Measurements from ENCODE around the gene SYT1.

Gene SYT1

DNA sequence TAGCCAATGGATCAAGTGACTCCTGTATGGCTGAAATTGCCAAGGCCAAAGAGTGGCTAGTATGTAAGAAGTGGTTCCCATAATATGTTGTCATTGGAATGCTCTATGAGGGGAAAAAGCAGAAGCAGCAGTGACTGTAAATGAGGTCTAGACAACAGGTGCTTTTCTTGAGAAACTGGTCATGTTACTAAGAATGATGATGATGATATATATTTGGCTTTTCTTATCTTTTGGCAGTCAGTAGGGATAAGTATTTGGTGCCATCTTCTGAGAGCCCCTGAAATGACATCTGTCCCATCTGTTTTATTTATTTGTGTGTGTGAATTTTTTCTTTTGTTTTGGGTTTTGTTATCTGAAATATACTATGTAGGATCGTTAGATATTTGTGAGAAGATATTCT, 141.7 kb downstream of the SYT1 start:
- no peak overlapping the region for H3K9ac ChIP-seq
- H2AFZ ChIP-seq = no peak overlapping the region
- H3K36me3 ChIP-seq (ENCODE audit: control insufficient read depth, insufficient read depth, low read length) = no peaks in the 10 kb centered on the region
- no peak overlapping the region for H3K4me3 ChIP-seq (ENCODE audit: low read depth, low read length)
- TF ChIP-seq, protein P1, sequence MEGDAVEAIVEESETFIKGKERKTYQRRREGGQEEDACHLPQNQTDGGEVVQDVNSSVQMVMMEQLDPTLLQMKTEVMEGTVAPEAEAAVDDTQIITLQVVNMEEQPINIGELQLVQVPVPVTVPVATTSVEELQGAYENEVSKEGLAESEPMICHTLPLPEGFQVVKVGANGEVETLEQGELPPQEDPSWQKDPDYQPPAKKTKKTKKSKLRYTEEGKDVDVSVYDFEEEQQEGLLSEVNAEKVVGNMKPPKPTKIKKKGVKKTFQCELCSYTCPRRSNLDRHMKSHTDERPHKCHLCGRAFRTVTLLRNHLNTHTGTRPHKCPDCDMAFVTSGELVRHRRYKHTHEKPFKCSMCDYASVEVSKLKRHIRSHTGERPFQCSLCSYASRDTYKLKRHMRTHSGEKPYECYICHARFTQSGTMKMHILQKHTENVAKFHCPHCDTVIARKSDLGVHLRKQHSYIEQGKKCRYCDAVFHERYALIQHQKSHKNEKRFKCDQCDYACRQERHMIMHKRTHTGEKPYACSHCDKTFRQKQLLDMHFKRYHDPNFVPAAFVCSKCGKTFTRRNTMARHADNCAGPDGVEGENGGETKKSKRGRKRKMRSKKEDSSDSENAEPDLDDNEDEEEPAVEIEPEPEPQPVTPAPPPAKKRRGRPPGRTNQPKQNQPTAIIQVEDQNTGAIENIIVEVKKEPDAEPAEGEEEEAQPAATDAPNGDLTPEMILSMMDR (IDR thresholded peaks at IDR 0.05) = no peak
- no peak overlapping the region for H3K4me2 ChIP-seq (ENCODE audit: low read length)
- H3K9me3 ChIP-seq (ENCODE audit: control insufficient read depth, low read length) = no peaks in the 10 kb centered on the region
- no peaks in the 10 kb centered on the region for H3K79me2 ChIP-seq
- H3K27ac ChIP-seq = no peak overlapping the region
- H3K27me3 ChIP-seq (ENCODE audit: control insufficient read depth, insufficient read depth, low read length) = no peaks in the 10 kb centered on the region
- no peaks in the 10 kb centered on the region for H3K4me1 ChIP-seq

DNA sequence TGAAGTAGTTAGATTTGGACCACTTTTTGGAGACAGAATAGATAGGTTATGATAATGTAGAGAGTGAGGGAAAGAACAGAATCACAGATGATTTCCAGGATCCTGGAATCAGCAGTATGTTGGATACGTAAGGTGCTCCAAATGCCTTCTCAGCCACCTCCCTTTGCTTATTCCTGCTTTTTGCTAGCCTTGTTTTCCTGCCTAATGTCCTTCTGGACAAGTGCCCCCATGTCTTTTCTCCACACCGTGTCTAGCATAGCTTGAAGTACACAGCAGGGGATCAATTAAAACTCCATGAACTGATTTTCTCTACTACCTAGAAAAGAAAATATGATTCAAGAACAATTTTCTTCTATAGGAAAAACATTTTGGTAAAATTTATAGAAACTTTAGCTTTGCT, 144.0 kb downstream of the SYT1 start:
- Histone ChIP-seq H3K9me3 (ENCODE audit: control insufficient read depth, low read length) (no peaks in the 10 kb centered on the region), H3K4me1 (no peaks in the 10 kb centered on the region), H3K79me2 (no peaks in the 10 kb centered on the region), H3K36me3 (ENCODE audit: control insufficient read depth, insufficient read depth, low read length) (no peaks in the 10 kb centered on the region), H3K4me3 (ENCODE audit: low read depth, low read length) (no peak overlapping the region), H3K27ac (no peak overlapping the region), H2AFZ (no peak overlapping the region), H3K27me3 (ENCODE audit: control insufficient read depth, insufficient read depth, low read length) (no peaks in the 10 kb centered on the region), H3K9ac (no peak overlapping the region), H3K4me2 (ENCODE audit: low read length) (no peak overlapping the region)
- TF ChIP-seq, protein P1 (IDR thresholded peaks at IDR 0.05) = no peak

- TF ChIP-seq, protein P1 (IDR thresholded peaks at IDR 0.05) = no peak
- Histone ChIP-seq H3K79me2 (no peaks in the 10 kb centered on the region), H2AFZ (no peak overlapping the region), H3K36me3 (ENCODE audit: control insufficient read depth, insufficient read depth, low read length) (no peaks in the 10 kb centered on the region), H3K9me3 (ENCODE audit: control insufficient read depth, low read length) (no peaks in the 10 kb centered on the region), H3K9ac (no peak overlapping the region), H3K4me3 (ENCODE audit: low read depth, low read length) (no peak overlapping the region), H3K4me2 (ENCODE audit: low read length) (no peak overlapping the region), H3K27me3 (ENCODE audit: control insufficient read depth, insufficient read depth, low read length) (no peaks in the 10 kb centered on the region), H3K4me1 (no peaks in the 10 kb centered on the region), H3K27ac (no peak overlapping the region)
Measured at GRCh38 chr12:79012636-79013035, 148.1 kb downstream of the SYT1 start.

- Histone ChIP-seq H2AFZ (no peak overlapping the region), H3K9me3 (ENCODE audit: control insufficient read depth, low read length) (no peaks in the 10 kb centered on the region), H3K27me3 (ENCODE audit: control insufficient read depth, insufficient read depth, low read length) (no peaks in the 10 kb centered on the region), H3K4me3 (ENCODE audit: low read depth, low read length) (no peak overlapping the region), H3K4me1 (no peaks in the 10 kb centered on the region), H3K9ac (no peak overlapping the region), H3K36me3 (ENCODE audit: control insufficient read depth, insufficient read depth, low read length) (no peaks in the 10 kb centered on the region), H3K79me2 (no peaks in the 10 kb centered on the region), H3K27ac (no peak overlapping the region), H3K4me2 (ENCODE audit: low read length) (no peak overlapping the region)
- TF ChIP-seq, protein P1 (IDR thresholded peaks at IDR 0.05) = no peak
Measured at GRCh38 chr12:79016181-79016580, 151.6 kb downstream of the SYT1 start.

DNA sequence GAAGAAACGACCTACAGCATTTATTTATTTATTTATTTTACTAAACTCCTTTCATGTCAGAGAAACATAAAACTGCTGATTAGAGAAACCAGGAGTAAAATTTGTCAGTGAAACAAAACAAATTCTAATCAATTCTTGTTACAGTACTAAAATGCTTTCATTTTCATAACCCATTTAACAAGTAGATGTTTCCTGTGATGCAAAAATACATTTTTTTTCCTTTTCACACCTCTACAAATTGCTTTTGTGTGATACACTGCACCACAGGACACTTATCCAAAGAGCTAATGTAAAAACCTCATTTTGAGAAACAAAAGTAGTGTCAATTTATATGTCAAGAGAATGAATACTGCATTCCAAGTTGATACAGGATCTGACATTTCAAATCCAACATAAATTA, 155.1 kb downstream of the SYT1 start:
- Histone ChIP-seq H3K9me3 (ENCODE audit: control insufficient read depth, low read length) (no peaks in the 10 kb centered on the region), H3K27ac (no peak overlapping the region), H3K36me3 (ENCODE audit: control insufficient read depth, insufficient read depth, low read length) (no peaks in the 10 kb centered on the region), H2AFZ (no peak overlapping the region), H3K4me3 (ENCODE audit: low read depth, low read length) (no peak overlapping the region), H3K9ac (no peak overlapping the region), H3K79me2 (no peaks in the 10 kb centered on the region), H3K27me3 (ENCODE audit: control insufficient read depth, insufficient read depth, low read length) (no peaks in the 10 kb centered on the region), H3K4me1 (no peaks in the 10 kb centered on the region), H3K4me2 (ENCODE audit: low read length) (no peak overlapping the region)
- TF ChIP-seq, protein P1 (IDR thresholded peaks at IDR 0.05) = no peak

Measured in parathyroid adenoma (tissue), 2 donors.